Fibroblast of pulmonary artery (primary cell): ENCODE data around the gene DDHD1.

ENCODE experiments used
- DNase-seq: peaks from one replicate; pipeline ENCODE4 v3.0.0-alpha.2; 2010; ENCODE audit warnings: low read depth
- H3K4me3 ChIP-seq: replicated peaks from 2 replicates; pipeline ENCODE4 v1.5.1; 2011; ENCODE audit warnings: low read depth, mild to moderate bottlenecking, control low read depth, low read length, moderate library complexity
- CTCF ChIP-seq: IDR thresholded peaks from 2 replicates; pipeline ENCODE4 v1.5.1; 2011; ENCODE audit warnings: mild to moderate bottlenecking, control low read depth, low read length, inconsistent platforms; ENCODE audit errors: missing control alignments

DDHD1 gene

GRCh38 chr14:53034036-53034435, 119.1 kb downstream of the DDHD1 start:
- H3K4me3 ChIP-seq = no peak overlapping the region
- no peak for DNase-seq
- no peak for TF ChIP-seq CTCF

GRCh38 chr14:53032838-53033390, 120.2 kb downstream of the DDHD1 start:
- DNase-seq = no peak
- no peak overlapping the region for H3K4me3 ChIP-seq
- no peak for TF ChIP-seq CTCF

- DNase-seq = peak; percentile 91
- no peak overlapping the region for H3K4me3 ChIP-seq
- no peak for TF ChIP-seq CTCF
Observed at GRCh38 chr14:53032161-53032803, 120.8 kb downstream of the DDHD1 start.

DNA sequence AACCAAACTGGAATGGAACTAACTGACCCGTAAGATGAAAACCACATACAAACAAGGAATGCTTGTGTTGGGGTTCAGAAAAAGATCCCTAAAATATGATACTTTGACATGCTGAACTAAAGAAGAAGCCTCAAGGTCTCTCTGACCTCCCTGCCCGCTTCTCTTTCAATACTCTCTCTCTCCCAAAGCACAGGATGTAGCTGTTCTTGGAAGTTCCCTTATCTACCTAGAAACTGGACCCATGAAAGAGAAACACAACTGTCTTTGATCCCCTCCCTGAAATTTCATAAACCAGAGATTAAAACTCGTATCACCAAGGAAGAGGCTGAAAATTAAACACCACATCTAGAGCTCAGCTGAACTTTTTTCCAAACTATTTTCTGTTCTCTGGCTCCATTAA, 125.6 kb downstream of the DDHD1 start:
- no peak for TF ChIP-seq CTCF
- DNase-seq = no peak
- no peak overlapping the region for H3K4me3 ChIP-seq

DNA sequence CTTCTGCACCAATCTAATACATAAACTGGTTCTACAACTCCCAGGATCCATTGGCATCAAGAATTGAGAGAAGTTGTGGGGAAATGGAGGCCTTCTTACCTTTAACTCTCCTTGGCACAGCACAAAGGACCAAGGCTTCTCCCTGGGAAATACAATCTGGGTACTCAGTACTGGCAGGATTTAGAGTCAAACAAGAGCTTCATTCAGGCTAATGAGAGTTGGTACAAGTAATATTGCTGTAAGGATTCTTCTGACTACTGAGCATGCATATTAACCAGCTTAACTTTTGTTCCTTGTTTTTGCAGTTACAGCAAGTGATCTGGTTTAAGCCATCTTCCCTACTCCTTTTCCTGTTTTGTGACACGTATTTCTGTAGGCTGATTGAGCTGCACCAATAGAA, 126.1 kb downstream of the DDHD1 start:
- no peak overlapping the region for H3K4me3 ChIP-seq
- DNase-seq = no peak
- no peak for TF ChIP-seq CTCF

DNA sequence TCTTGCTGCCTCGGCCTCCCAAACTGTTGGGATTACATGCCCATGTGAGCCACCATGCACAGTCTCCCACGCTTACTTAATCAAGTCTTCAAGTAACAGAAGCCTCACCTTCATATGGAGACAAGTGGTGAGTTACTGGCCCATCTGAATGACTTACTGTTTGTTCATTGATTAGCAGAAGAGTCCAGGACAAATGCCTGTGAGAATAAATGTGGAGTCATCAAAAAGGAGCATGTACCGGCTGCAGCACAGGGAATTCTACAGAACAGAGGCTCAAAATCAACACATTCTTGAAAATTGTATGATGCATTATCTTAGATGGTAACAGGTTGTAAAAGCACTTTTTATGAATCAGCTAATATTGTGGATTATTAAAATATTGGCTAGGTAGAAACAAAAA, 129.8 kb downstream of the DDHD1 start:
- no peak overlapping the region for H3K4me3 ChIP-seq
- TF ChIP-seq CTCF = no peak
- DNase-seq = no peak

DNA sequence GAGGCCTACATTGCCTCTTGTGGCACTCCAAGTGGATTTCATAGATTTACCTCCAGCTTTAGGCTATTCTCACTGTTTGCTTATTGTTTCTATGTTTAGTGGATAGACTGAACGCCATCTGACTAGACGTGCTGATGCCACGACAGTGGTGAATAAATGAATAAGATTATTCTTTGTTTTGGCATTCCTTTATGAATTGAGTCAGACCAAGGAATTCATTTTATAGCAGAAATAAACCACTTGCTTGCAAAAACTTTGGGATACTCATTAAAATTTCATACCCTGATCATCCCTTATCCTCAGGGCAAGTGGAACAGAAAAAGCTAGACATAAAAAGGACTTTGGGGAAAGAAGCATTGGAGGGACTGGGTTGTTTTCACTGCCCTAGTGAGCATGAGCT, 130.5 kb downstream of the DDHD1 start:
- no peak overlapping the region for H3K4me3 ChIP-seq
- no peak for DNase-seq
- TF ChIP-seq CTCF = no peak
